Neural progenitor cell (in vitro differentiated cells): Measurements from ENCODE around the gene MMP14.

ENCODE experiments used
- CTCF ChIP-seq: fragments of 200-600 bp; sonication (generic); IDR thresholded peaks from 2 replicates; pipeline ENCODE4 v1.5.1; 2017; ENCODE audit warnings: antibody characterized with exemption, mild to moderate bottlenecking
- EZH2 ChIP-seq: fragments of 200-600 bp; sonication (generic); IDR thresholded peaks from 2 replicates; pipeline ENCODE4 v1.6.1; 2017; ENCODE audit warnings: antibody characterized with exemption, mild to moderate bottlenecking, moderate library complexity

- no peak for TF ChIP-seq EZH2
- TF ChIP-seq CTCF: no peak
These were observed 60.0 kb downstream of the MMP14 start for GRCh38 chr14:22896356-22896755.
